Measurements from ENCODE around the gene ACTMAP. TPM values are rescaled to one million over a fixed set of nuclear protein-coding genes. Genes with fewer than 3 reads are reported as not detected.

The ACTMAP gene
- total and polyA plus RNA-seq, 4 donors: 1.6 to 16.3 (median 6.2) TPM

DNA sequence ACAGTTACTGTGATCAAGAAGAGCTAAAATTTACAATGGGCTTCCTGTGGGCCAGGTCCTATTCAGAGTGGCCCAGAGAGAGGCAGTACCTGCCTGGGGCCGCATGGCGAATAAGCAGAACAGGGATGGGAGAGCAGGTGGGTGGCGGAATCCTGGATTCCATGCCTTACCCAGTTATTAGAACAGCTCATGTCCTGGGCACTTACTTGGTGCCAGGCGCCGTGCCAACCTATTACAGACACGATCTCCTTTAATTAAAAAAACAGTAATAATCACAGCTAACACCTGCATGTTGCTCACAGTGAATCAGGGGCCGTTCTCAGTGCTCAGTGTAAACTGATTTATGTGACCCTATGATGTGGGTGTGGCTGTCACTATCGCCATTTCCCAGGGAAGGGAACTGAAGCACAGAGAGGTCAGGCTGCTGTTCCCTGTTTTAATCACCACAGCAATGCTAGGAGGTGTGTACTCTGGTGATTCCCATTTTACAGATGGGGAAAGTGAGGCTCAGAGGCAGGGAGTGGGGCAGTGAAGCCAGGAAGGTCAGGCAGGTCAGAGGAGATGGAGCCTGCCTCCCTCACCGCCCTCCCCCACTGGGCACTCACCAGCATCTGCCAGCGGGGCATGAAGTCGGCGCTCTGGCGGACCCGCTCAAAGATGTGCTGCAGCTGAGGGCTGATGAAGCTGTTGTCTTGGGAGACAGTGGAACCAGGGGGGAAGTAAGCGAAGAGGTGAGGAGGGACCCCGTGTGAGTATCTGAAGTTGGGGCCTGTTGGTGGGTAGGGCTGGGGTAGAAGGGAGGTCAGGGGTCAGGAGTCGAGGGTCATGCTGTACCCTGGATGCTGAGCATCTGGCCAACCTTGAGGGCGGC is 45.6 kb downstream of the ACTMAP start:
- WGBS (ENCODE audit: insufficient coverage): 92% methylated on average over 13 of the region's 18 CpGs
- Histone ChIP-seq H3K4me3 (ENCODE audit: low read depth, low read length) (no peak overlapping the region), H3K9me3 (ENCODE audit: control insufficient read depth, insufficient read depth, low read length) (no peaks in the 10 kb centered on the region), H3K27me3 (ENCODE audit: control insufficient read depth, insufficient read depth, low read length) (no peaks in the 10 kb centered on the region), H3K4me1 (ENCODE audit: control insufficient read depth, insufficient read depth, low read length) (no peaks in the 10 kb centered on the region), H3K36me3 (ENCODE audit: control insufficient read depth, insufficient read depth, low read length) (peaks cover 72% of the 10 kb centered on the region), H3K27ac (ENCODE audit: low read depth, low read length) (no peak overlapping the region)
- DNase-seq (ENCODE audit: low read depth in 4 of 6, low spot score in 6 of 6): no peak

DNA sequence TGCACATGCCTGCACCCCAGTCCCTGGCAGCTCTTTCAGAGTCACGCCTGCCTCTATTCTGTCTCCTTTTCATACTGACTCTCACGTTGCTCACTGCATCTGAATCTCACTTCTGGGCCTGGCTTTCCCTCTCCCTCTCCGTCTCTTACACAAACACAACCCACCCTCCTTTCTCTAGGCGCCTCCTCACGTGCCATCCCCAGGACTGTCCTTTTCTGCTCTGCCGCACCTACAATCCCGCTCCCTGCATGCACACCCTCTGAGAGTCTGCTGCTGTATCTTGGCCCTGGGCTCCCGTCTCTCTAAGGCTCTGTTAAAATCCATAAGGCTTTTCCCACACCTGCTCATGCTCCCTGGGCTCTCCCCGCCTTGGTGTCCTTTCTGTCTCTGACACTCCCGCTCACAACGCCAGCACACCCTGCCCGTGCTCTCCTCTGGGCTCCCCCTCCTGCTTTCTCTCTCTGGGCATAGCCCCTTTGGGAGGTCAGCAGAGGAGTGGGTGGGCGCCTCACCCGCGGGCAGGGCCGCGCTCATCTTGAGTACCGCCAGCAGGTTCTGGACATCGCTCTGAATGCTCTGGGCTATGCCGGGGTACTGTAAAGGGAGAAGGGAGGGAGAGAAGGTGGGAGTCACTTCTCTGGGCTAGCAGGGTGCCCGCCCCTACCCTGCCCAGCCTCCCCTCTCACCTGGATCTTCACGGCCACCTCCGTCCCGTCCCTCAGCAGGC is 47.1 kb downstream of the ACTMAP start:
- Histone ChIP-seq H3K4me1 (ENCODE audit: control insufficient read depth, insufficient read depth, low read length) (no peaks in the 10 kb centered on the region), H3K4me3 (ENCODE audit: low read depth, low read length) (no peak overlapping the region), H3K27me3 (ENCODE audit: control insufficient read depth, insufficient read depth, low read length) (no peaks in the 10 kb centered on the region), H3K9me3 (ENCODE audit: control insufficient read depth, insufficient read depth, low read length) (no peaks in the 10 kb centered on the region), H3K27ac (ENCODE audit: low read depth, low read length) (no peak overlapping the region), H3K36me3 (ENCODE audit: control insufficient read depth, insufficient read depth, low read length) (peaks cover 71% of the 10 kb centered on the region)
- 80% methylated on average over 18 of the region's 24 CpGs for WGBS (ENCODE audit: insufficient coverage)
- DNase-seq (ENCODE audit: low read depth in 4 of 6, low spot score in 6 of 6): no peak

DNA sequence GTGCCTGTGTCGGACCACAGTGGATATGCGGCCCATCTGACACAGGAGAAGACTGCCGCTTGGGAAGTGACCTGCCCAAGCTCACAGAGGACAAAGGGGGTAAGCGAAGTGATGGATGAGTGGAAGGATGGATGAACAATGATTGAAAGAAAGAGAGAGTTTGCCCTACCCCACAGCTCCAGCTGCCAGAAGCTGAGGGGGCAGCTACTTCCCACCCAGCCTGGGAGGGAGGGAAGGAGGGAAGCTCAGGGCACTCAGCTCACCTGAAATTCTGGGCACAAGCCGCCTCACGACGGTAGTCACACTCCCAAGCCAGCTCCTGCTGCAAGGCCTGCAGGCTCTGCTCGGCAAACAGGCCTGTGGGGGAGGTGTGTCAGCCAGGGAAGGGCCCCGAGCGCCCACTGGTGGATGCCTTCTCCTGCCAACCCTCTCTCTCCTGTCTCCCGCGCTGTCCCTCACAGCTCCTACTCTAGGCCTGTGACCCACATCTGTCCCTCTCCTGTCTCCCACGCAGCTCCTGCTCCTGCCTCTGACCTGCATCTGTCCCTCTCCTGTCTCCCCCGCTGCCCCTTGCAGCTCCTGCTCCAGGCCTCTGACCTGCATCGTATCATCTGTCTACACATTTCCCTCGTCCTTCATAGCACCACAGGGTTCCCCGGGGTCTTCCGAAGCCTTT is 47.8 kb downstream of the ACTMAP start:
- no peaks in the 10 kb centered on the region for H3K4me1 ChIP-seq (ENCODE audit: control insufficient read depth, insufficient read depth, low read length)
- H3K9me3 ChIP-seq (ENCODE audit: control insufficient read depth, insufficient read depth, low read length): no peaks in the 10 kb centered on the region
- no peak overlapping the region for H3K4me3 ChIP-seq (ENCODE audit: low read depth, low read length)
- peaks cover 69% of the 10 kb centered on the region for H3K36me3 ChIP-seq (ENCODE audit: control insufficient read depth, insufficient read depth, low read length)
- WGBS (ENCODE audit: insufficient coverage): 49% methylated on average over 17 of the region's 18 CpGs
- no peaks in the 10 kb centered on the region for H3K27me3 ChIP-seq (ENCODE audit: control insufficient read depth, insufficient read depth, low read length)
- no peak overlapping the region for H3K27ac ChIP-seq (ENCODE audit: low read depth, low read length)
- no peak for DNase-seq (ENCODE audit: low read depth in 4 of 6, low spot score in 6 of 6)

DNA sequence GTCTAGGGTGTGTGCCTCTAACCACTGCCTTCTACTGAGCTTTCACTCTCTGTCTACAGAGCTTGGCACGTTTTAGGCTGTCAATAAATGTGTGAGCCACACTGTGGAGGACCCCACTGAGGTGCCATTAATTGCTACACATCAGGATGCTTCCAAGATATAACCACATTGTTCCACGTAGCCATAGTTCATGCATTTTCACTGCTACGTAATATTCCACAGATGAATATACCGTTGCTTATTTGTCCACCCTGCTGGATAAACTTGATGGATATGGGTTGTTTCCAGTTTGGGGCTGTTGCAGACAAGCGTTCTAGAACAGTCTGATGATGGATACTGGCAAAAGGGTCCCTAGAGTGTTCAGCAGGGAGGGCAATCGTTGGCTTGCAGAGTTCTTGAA is 48.5 kb downstream of the ACTMAP start:
- H3K9me3 ChIP-seq (ENCODE audit: control insufficient read depth, insufficient read depth, low read length): no peaks in the 10 kb centered on the region
- H3K27ac ChIP-seq (ENCODE audit: low read depth, low read length): no peak overlapping the region
- peaks cover 68% of the 10 kb centered on the region for H3K36me3 ChIP-seq (ENCODE audit: control insufficient read depth, insufficient read depth, low read length)
- no peaks in the 10 kb centered on the region for H3K4me1 ChIP-seq (ENCODE audit: control insufficient read depth, insufficient read depth, low read length)
- no peak overlapping the region for H3K4me3 ChIP-seq (ENCODE audit: low read depth, low read length)
- DNase-seq (ENCODE audit: low read depth in 4 of 6, low spot score in 6 of 6): no peak
- 97% methylated on average over 3 of the region's 6 CpGs for WGBS (ENCODE audit: insufficient coverage)
- no peaks in the 10 kb centered on the region for H3K27me3 ChIP-seq (ENCODE audit: control insufficient read depth, insufficient read depth, low read length)

DNA sequence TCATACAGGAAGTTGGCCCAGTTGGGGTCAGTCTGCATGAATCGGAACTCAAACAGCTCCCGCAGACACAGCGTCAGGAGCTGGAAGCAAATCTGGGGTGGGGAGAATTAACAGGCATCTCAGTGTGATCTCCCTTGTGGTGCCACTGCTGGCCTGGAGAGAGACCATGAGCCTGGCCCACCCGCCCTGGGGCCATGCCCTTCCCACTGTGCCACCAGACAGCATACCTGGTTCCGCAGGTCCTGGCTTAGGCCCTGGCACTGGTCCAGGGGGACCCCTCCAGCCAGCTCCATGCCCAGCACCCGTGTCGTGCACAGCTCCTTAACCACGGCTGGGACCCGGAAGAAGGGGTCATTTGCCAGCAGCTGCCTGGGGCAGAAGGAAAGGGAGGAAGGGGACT is 50.2 kb downstream of the ACTMAP start:
- no peak overlapping the region for H3K4me3 ChIP-seq (ENCODE audit: low read depth, low read length)
- H3K27ac ChIP-seq (ENCODE audit: low read depth, low read length): no peak overlapping the region
- no peaks in the 10 kb centered on the region for H3K27me3 ChIP-seq (ENCODE audit: control insufficient read depth, insufficient read depth, low read length)
- peaks cover 74% of the 10 kb centered on the region for H3K36me3 ChIP-seq (ENCODE audit: control insufficient read depth, insufficient read depth, low read length)
- no peaks in the 10 kb centered on the region for H3K9me3 ChIP-seq (ENCODE audit: control insufficient read depth, insufficient read depth, low read length)
- H3K4me1 ChIP-seq (ENCODE audit: control insufficient read depth, insufficient read depth, low read length): no peaks in the 10 kb centered on the region
- WGBS (ENCODE audit: insufficient coverage): 92% methylated on average over 5 of the region's 9 CpGs
- no peak for DNase-seq (ENCODE audit: low read depth in 4 of 6, low spot score in 6 of 6)

GRCh38 chr19:40697007-40697406 is 53.3 kb downstream of the ACTMAP start:
- no peak for DNase-seq (ENCODE audit: low read depth in 4 of 6, low spot score in 6 of 6)
- H3K36me3 ChIP-seq (ENCODE audit: control insufficient read depth, insufficient read depth, low read length): peaks cover 73% of the 10 kb centered on the region
- H3K9me3 ChIP-seq (ENCODE audit: control insufficient read depth, insufficient read depth, low read length): no peaks in the 10 kb centered on the region
- no peak overlapping the region for H3K27ac ChIP-seq (ENCODE audit: low read depth, low read length)
- peaks cover 6% of the 10 kb centered on the region for H3K4me1 ChIP-seq (ENCODE audit: control insufficient read depth, insufficient read depth, low read length)
- H3K27me3 ChIP-seq (ENCODE audit: control insufficient read depth, insufficient read depth, low read length): no peaks in the 10 kb centered on the region
- 83% methylated on average over 1 of the region's 6 CpGs for WGBS (ENCODE audit: insufficient coverage)
- H3K4me3 ChIP-seq (ENCODE audit: low read depth, low read length): no peak overlapping the region

- Histone ChIP-seq H3K4me3 (ENCODE audit: low read depth, low read length) (no peak overlapping the region), H3K36me3 (ENCODE audit: control insufficient read depth, insufficient read depth, low read length) (peaks cover 72% of the 10 kb centered on the region)
- WGBS (ENCODE audit: insufficient coverage): 100% methylated on average over 1 of the region's 5 CpGs
Observed at GRCh38 chr19:40695881-40696280, 54.4 kb downstream of the ACTMAP start.

DNA sequence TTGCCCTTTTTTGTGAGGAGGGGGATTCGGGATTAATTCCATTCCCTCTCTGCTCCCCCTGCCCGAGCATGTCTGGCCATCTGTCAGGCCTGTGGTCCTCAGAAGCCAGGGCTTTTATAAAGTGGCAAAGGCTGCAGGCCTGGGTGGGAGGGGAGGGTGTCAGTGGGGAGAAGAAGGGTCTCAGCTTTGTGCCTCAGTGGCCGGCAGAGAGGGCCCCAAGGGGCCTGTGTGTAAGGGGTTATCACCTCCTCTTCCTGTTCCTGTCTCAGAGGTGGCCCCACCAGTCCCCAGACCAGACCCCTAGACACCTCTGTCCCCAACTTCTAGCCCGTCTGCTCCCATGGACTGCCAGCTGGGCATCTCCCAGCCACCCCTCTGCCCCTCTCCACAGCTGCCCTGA is 56.4 kb downstream of the ACTMAP start:
- peaks cover 57% of the 10 kb centered on the region for H3K36me3 ChIP-seq (ENCODE audit: control insufficient read depth, insufficient read depth, low read length)
- H3K27me3 ChIP-seq (ENCODE audit: control insufficient read depth, insufficient read depth, low read length): no peaks in the 10 kb centered on the region
- H3K9me3 ChIP-seq (ENCODE audit: control insufficient read depth, insufficient read depth, low read length): no peaks in the 10 kb centered on the region
- peaks cover 30% of the 10 kb centered on the region for H3K4me1 ChIP-seq (ENCODE audit: control insufficient read depth, insufficient read depth, low read length)
- 50% methylated on average over 2 of the region's 4 CpGs for WGBS (ENCODE audit: insufficient coverage)
- H3K27ac ChIP-seq (ENCODE audit: low read depth, low read length): no peak overlapping the region
- no peak overlapping the region for H3K4me3 ChIP-seq (ENCODE audit: low read depth, low read length)
- no peak for DNase-seq (ENCODE audit: low read depth in 4 of 6, low spot score in 6 of 6)

More at GRCh38 chr19:40695881-40696280, 54.4 kb downstream of the ACTMAP start:
- Histone ChIP-seq H3K27me3 (ENCODE audit: control insufficient read depth, insufficient read depth, low read length) (no peaks in the 10 kb centered on the region), H3K27ac (ENCODE audit: low read depth, low read length) (no peak overlapping the region), H3K4me1 (ENCODE audit: control insufficient read depth, insufficient read depth, low read length) (peaks cover 17% of the 10 kb centered on the region), H3K9me3 (ENCODE audit: control insufficient read depth, insufficient read depth, low read length) (no peaks in the 10 kb centered on the region)
- no peak for DNase-seq (ENCODE audit: low read depth in 4 of 6, low spot score in 6 of 6)

DNA sequence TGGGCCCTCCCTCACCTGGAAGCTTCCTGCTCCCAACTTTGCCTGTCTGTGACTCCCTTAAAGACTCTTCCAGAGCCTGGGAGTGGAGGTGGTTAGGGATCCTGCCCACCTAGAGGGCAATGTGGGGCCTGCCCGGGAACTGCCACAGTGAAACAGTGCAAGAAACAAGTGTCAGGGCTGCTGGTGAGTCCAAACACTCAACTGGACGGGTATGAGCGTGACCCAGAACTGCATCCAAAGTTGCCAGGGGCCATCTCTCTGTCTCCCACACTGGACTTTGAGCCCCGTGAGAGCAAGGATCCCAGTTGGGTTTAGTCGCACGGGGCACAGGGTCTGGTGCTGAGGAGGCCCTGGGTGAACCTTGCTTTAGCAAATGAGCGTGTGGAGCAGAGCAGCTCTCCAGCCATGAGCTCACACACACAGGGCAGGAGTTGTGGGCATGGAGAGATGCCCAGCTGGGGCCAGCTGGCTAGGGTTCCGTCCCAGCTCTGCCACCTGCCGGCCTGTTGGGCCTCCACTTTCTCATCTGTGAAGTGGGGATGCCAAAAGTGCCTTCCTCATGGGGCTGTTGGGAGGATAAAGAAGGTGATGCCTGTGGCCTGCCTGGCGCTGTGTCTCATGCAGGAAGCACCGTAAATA is 57.0 kb downstream of the ACTMAP start:
- no peak for DNase-seq (ENCODE audit: low read depth in 4 of 6, low spot score in 6 of 6)
- Histone ChIP-seq H3K9me3 (ENCODE audit: control insufficient read depth, insufficient read depth, low read length) (no peaks in the 10 kb centered on the region), H3K36me3 (ENCODE audit: control insufficient read depth, insufficient read depth, low read length) (peaks cover 57% of the 10 kb centered on the region), H3K27me3 (ENCODE audit: control insufficient read depth, insufficient read depth, low read length) (no peaks in the 10 kb centered on the region), H3K4me1 (ENCODE audit: control insufficient read depth, insufficient read depth, low read length) (peaks cover 30% of the 10 kb centered on the region), H3K4me3 (ENCODE audit: low read depth, low read length) (no peak overlapping the region), H3K27ac (ENCODE audit: low read depth, low read length) (no peak overlapping the region)
- 86% methylated on average over 9 of the region's 11 CpGs for WGBS (ENCODE audit: insufficient coverage)

Measured in spinal cord (tissue), 10 donors.